HepG2 (cell line): ENCODE data around the gene SERPINA3. TPM values are rescaled to one million over a fixed set of nuclear protein-coding genes. Genes with fewer than 3 reads are reported as not detected.

Experiments used
- ASH2L ChIP-seq: fragments of 300-600, 200-600 bp; sonication (generic); IDR thresholded peaks from 2 replicates; pipeline ENCODE4 v1.7.0; 2017; ENCODE audit warnings: low read depth, mild to moderate bottlenecking, moderate library complexity, mixed read lengths, low read length; ENCODE audit not compliant: insufficient read length
- CEBPB ChIP-seq: IDR thresholded peaks from 2 replicates; pipeline ENCODE4 v1.6.1; 2011; ENCODE audit warnings: low read depth, low read length, improper control_type of control experiment, borderline replicate concordance
- EZH2 ChIP-seq: conservative IDR thresholded peaks from 2 replicates; pipeline ENCODE4 v1.6.1; 2012; ENCODE audit warnings: mild to moderate bottlenecking, low read depth, low read length, moderate library complexity
- FOSL2 ChIP-seq: sonication (generic); formaldehyde crosslinking; IDR thresholded peaks from 2 replicates; pipeline ENCODE4 v1.4.0; 2020; ENCODE audit warnings: missing genetic modification reagents
- KLF6 ChIP-seq: IDR thresholded peaks from 2 replicates; pipeline ENCODE4 v1.8.0; 2016; ENCODE audit warnings: missing biosample characterization, missing genetic modification reagents
- MAZ ChIP-seq, 2 experiments: sonication (generic) in 1 of 2; formaldehyde crosslinking in 1 of 2; IDR thresholded peaks; 2 replicates each; pipeline versions ENCODE4 v1.5.0 to v1.6.1; 2012 to 2020; ENCODE audit warnings: low read depth in 2 of 2, mild to moderate bottlenecking in 2 of 2, borderline replicate concordance in 1 of 2, improper control_type of control experiment in 1 of 2, low read length in 1 of 2, missing genetic modification reagents in 1 of 2, moderate library complexity in 1 of 2
- PRDM15 ChIP-seq: sonication (generic); formaldehyde crosslinking; IDR thresholded peaks from 2 replicates; pipeline ENCODE4 v1.4.0; 2020; ENCODE audit warnings: missing genetic modification reagents
- PREB ChIP-seq: sonication (generic); formaldehyde crosslinking; IDR thresholded peaks from 2 replicates; pipeline ENCODE4 v1.4.0; 2020; ENCODE audit warnings: missing genetic modification reagents
- RARA ChIP-seq: IDR thresholded peaks from 2 replicates; pipeline ENCODE4 v1.6.1; 2016; ENCODE audit warnings: missing genetic modification reagents, missing compliant biosample characterization
- RFX1 ChIP-seq: fragments of 450-650 bp; IDR thresholded peaks from 2 replicates; pipeline ENCODE4 v1.6.1; 2017
- ZEB1 ChIP-seq: IDR thresholded peaks from 2 replicates; pipeline ENCODE4 v1.6.1; 2012; ENCODE audit warnings: mild to moderate bottlenecking, low read depth, inconsistent platforms; ENCODE audit not compliant: insufficient replicate concordance
- ZNF143 ChIP-seq: sonication (generic); formaldehyde crosslinking; IDR thresholded peaks from 2 replicates; pipeline ENCODE4 v1.4.0; 2020; ENCODE audit warnings: missing genetic modification reagents
- ZNF318 ChIP-seq: sonication (generic); formaldehyde crosslinking; IDR thresholded peaks from 2 replicates; pipeline ENCODE4 v1.4.0; 2020; ENCODE audit warnings: mild to moderate bottlenecking, missing genetic modification reagents
- ZNF772 ChIP-seq: sonication (generic); formaldehyde crosslinking; IDR thresholded peaks from 2 replicates; pipeline ENCODE4 v1.5.0; 2020; ENCODE audit warnings: mild to moderate bottlenecking, missing genetic modification reagents
- ZNF777 ChIP-seq: sonication (generic); formaldehyde crosslinking; IDR thresholded peaks from 2 replicates; pipeline ENCODE4 v1.4.0; 2020; ENCODE audit warnings: missing genetic modification reagents
- polyA plus RNA-seq, 8 experiments: library from polyadenylated mRNA; depleted of rRNA in 3 of 8; stranded (reverse) in 7 of 8; unstranded in 1 of 8; fragments of >200 nt; fragmentation: Illumina TruSeq in 4 of 8; extraction: Trizol in 4 of 8; gene quantifications; 2 replicates each; pipeline versions ENCODE4 v1.2.1 to v1.2.3, GENCODE V29; 2011 to 2016; ENCODE audit warnings: low read depth in 4 of 8, missing spikeins in 1 of 8, mixed read lengths in 1 of 8; ENCODE audit not compliant: insufficient read depth in 1 of 8
- total RNA-seq, 5 experiments: library from RNA; depleted of rRNA; stranded (reverse); fragments of >200 nt; fragmentation: Illumina TruSeq; extraction: Trizol; gene quantifications; 2 replicates each; pipeline ENCODE4 v1.2.3, GENCODE V29; 2016; ENCODE audit warnings: low read depth in 1 of 5

The SERPINA3 gene
- total and polyA plus RNA-seq, 2 of the 13 experiments (the other 11 are each of a cell fraction or from before 2014, with no cell fraction given), result 825 to 2,200 TPM

GRCh38 chr14:94571950-94572349 is 40.2 kb upstream of the SERPINA3 start (continued):
- TF ChIP-seq ZNF777 (CRISPR knock-in tag) (no peak), RFX1 (peak; percentile 55), ZNF318 (no peak), PRDM15 (CRISPR knock-in tag) (no peak), MAZ (IDR thresholded peaks at IDR 0.05; ENCODE audit: borderline replicate concordance, low read depth, low read length) (no peak), MAZ (CRISPR knock-in tag; IDR thresholded peaks at IDR 0.05; ENCODE audit: low read depth) (peak; percentile 3; the same call in 1 of the 2 replicates), KLF6 (CRISPR knock-in tag) (0 out of 2 replicates have a peak, but pooled peaks have one; percentile 17), ASH2L (no peak), PREB (CRISPR knock-in tag) (no peak), ZNF772 (CRISPR knock-in tag) (0 out of 2 replicates have a peak, but pooled peaks have one; percentile 6), ZNF143 (CRISPR knock-in tag) (no peak), FOSL2 (peak; percentile 48; the same call in 1 of the 2 replicates), RARA (CRISPR knock-in tag) (peak; percentile 29; the same call in 1 of the 2 replicates), CEBPB (no peak), EZH2 (no peak), ZEB1 (no peak)
